TTC549 (cell line): ENCODE measurements around the gene TMEM140.
"Not testable (repeated sequence)": the region's sequence is repeated elsewhere in the genome, so short reads cannot be mapped to it uniquely, and the experiment has no call there.

Experiments
- FAIRE-seq: peaks from 2 replicates; lab custom pipeline; 2012; peaks lifted over from hg19 to GRCh38; lab: Jason Lieb, UNC

The TMEM140 gene

GRCh38 chr7:135195156-135195555 is 47.3 kb downstream of the TMEM140 start:
- FAIRE-seq = no peak

DNA sequence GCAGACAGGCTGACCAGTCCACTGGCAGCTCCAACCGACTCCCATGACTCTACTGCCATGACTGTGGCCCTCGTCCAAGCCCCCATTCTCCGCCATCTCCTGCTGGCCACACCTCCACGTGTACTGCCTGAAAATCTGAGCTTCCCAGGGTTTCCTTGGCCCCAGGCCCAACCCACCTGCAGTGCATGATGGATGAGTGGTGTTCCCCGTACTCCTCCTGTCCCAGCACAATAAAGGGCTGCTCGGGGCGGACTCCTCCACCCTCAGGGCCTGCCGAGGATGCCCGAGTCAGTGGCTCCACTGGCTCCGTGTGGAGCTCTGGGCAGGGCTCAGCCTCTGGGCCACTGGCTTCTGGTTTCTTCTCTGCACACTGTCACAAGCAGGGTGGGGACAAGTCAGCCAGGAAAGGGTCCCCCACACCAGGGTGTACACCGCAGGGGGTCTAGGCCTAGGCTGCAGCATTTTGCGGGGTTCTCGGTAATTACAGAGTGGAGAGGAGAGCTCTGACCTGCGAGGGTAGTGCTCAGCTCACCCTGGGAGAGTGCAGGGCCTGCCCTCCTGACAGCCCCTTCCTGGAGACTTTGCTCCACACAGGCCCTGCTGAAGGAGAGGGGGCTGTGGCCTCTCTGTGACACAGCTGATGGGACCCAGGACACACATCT is 48.2 kb downstream of the TMEM140 start:
- no peak for FAIRE-seq

DNA sequence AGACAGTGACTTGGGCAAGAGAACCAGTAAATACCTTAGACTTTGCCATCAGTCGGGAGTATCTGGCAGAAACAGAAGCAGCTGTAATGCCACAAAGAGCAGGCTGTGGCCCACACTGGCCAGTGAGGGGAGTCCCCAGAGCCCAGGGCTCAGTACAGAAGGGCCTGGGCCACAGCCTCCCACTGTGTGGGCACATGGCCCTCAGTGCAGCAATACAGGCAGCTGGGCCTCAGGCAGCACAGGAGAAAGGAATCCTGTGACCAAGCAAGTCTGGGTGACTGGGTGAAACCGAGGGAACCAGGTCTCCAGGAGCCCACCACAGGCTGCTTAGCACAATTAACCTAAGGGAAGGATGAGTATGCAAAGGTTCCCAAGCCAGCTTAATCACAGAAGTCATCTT is 49.5 kb downstream of the TMEM140 start:
- no peak for FAIRE-seq

GRCh38 chr7:135197906-135198655 is 50.2 kb downstream of the TMEM140 start:
- FAIRE-seq = no peak

GRCh38 chr7:135199439-135199838 is 51.6 kb downstream of the TMEM140 start:
- FAIRE-seq = no peak

DNA sequence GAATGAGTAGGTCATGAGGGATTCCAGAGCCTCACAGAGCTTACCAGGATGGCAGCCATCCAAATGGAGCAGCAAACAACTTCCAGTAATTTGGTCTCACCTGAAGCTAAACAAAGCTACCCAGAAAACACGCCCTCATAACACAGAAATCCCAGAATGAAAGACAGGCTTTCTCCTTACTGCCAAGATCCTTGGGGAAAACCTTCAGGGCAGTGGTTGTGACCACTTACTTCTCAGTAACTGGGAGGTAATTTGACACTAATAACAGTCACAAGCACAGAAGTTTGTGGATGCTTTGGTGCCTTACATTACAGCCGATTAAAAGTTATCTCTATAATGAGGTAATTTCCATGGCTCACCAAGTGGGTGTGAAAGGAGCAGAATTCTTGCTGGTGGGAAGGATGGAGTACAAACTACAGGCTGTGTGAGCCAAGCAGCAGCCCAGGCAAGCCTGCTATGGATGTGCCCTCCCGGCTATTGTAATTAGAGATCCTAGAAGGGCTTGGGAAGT is 53.0 kb downstream of the TMEM140 start:
- no peak for FAIRE-seq

DNA sequence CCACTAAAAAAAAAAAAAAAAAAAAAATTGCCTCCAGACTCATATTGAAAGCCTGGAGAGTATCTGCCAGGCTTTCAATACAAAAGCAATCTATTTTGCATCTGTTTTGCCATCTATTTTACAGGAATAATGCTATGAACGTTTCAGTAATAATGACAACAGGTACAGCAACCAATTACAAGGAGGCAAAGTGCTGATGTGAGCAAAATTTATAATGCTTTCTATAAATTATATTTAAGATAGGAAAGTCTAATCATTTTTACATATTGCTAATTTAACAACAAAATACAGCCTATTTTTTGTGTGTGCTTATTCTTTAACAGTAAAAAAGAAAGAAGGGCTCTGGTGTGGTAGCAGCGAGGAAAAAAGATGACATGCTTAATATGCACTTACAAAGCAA is 53.5 kb downstream of the TMEM140 start:
- no peak for FAIRE-seq

DNA sequence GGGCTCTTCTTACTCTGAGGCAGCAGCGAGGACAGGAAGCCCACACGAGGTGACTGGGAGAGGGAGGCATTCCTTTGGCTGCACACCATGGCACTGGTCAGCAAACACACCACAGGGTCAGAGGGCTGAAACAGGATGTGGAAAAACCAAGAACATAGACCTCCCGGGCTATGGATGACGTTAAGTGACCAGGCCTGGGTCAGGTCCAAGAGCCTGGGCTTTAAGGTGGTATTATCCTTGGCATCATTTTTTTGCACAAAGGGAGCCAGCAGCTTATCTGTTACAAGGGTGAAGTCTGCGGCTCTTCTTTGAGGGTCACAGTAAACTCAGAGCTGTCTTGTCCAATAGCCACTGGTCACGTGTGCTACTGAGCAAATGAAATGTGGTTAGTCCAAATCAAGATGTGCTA is 56.5 kb downstream of the TMEM140 start:
- FAIRE-seq = no peak

DNA sequence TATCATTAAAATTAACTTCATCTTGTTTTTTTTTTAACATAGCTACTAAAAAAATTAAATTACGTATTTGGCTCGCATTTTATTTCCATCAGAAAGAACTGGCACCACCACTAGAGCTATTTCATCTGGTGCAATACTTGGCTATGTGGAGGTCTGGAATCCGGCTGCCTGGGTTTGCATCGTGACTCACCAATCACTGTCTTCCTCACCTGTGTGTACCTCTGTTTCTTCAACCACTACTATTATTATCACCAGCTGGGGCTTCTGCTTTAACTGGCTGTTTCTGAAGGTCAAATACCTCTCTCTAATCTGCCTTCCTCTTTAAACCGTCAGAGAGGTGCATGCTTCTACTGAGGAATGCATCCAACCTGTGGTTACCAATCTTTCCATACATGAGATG is 57.0 kb downstream of the TMEM140 start:
- no peak for FAIRE-seq

DNA sequence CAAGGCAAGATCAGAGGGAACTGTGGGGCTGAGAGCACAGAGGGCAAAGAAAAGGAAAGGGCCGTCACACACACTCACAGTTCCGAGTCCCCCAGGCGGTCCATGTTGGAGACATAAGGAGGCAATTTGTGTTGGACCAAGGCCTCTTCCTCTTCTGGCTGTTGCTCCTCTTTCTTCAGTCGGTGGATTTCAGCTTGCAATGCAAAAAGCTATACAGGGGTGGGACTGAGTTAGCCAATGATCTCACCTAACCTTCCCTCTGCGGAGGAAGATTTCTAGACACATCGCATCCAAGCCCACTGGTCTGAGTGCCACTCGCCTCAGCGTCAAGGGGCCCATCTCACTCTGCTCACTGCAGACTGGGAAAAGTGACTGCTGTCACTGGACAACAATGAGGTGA is 58.0 kb downstream of the TMEM140 start:
- no peak for FAIRE-seq

- FAIRE-seq = no peak
Observed at GRCh38 chr7:135206941-135207391, 59.1 kb downstream of the TMEM140 start.

DNA sequence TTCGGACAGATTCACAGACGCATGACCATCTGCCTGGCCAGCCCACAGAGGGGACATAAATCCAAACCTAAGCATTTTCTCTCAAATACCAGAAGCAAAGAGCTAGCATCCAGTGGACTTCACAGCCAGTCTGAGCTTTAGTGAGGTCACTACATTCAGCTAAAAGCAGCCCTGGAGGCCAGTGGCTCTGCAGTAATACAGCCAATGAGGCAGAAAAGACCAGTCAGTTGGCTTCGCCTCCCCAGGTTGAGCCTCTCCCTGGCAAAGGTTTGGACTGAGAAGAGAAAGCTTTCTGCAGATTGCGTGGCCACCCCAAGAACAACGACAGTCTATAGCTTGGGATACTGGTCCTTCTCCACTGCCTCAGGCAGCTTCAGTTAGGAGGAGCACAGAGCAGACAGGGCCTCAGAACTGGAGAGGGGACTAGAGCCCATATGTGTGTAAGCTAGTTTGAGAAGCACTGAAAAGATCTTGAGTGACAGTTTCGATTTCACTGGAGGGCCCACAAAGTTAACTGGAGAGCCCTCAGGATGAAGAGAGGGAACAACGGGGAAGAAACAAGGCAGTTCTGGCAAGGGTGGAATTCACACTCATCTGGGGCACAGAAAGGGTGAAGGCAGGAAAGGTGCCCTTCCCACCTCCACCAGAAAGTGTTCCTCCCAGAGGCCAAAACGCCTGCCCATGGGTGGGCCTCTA is 59.7 kb downstream of the TMEM140 start:
- FAIRE-seq = no peak

GRCh38 chr7:135208102-135208793 is 60.4 kb downstream of the TMEM140 start:
- no peak for FAIRE-seq

DNA sequence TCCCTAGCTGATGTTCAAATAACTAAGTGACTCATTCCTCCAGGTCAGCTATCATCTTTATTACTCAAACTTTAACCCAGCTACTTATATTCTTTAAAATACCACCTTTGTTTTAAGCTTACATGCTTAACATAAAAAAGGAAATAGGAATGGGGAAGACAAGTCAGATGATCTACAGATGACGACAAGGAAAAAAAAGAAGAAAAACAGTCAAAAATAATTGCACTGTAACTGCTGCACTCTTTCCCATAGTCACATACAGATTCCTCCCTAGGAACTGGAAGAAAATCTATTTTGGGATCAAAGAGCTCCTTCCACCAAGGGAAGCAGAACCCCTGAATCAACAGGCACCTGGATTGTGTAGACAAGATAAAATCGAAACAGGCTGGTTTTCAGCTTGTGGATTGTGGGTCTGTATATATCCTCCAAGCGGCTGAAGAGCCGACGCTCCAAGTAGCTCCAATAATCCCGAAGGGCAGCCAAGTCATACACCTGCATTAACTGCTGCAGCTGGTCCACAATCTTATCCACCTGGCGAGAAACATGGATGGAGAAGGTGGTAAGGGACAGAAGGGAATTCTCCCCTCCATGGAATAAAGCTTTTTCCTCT is 61.5 kb downstream of the TMEM140 start:
- no peak for FAIRE-seq

- no peak for FAIRE-seq
Observed at GRCh38 chr7:135210888-135211178, 63.0 kb downstream of the TMEM140 start.

GRCh38 chr7:135211179-135211945 is 63.5 kb downstream of the TMEM140 start, which contains the start of gene WDR91:
Gene WDR91, minus strand, starts transcription at chr7:135211526. Its CDS starts 24 bp downstream, at chr7:135211502.
- FAIRE-seq = no peak

- not testable (repeated sequence) for FAIRE-seq
Observed at GRCh38 chr7:135211946-135212685, 64.2 kb downstream of the TMEM140 start.

DNA sequence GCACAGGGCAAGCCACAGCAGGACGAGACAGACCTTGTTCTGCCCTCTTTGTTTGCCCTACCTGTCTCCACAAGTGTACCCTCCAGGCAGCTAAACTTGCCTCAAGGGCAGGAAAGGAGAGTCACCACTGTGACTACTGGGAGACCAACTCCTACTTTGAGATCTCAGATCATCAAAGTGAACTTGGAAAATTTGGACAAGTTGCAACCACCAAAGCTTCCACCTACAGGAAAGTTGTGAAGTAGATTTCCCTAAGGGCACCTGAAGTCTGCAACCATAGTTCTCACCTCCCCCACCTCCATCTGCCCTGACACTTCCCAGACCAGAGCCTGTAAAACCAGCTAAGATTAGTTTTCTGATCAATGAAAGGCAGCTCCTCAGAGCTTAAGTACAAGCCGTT is 66.0 kb downstream of the TMEM140 start:
- no peak for FAIRE-seq

GRCh38 chr7:135215180-135215579 is 67.3 kb downstream of the TMEM140 start:
- FAIRE-seq = no peak

DNA sequence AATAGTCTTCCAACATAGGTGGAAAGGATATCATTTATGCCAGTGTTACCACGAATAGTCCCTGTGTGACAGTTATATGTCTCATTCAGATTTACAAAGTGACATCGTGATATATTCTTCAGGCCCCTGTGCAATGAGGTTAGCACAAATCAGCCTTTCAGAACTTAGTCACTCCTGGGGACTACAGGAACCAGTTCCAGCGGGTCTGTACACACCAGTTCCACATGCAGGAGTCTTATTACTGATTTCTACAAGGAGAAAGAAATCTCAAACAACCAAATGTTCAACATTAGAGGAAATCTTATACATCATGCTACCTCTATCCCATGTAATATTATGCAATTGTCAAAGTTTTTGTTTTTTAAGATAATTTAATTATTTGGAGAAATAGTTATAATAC is 67.8 kb downstream of the TMEM140 start:
- no peak for FAIRE-seq
